ENCODE measurements around the gene LEMD2. TPM values are rescaled to one million over a fixed set of nuclear protein-coding genes. Genes with fewer than 3 reads are reported as not detected.
A peak's percentile ranks its signal among the peaks of the same experiment; 100 is the strongest.

LEMD2 gene
- total RNA-seq, 4 donors from 2014 or later, result 50.0 to 76.6 (median 64.6) TPM

DNA sequence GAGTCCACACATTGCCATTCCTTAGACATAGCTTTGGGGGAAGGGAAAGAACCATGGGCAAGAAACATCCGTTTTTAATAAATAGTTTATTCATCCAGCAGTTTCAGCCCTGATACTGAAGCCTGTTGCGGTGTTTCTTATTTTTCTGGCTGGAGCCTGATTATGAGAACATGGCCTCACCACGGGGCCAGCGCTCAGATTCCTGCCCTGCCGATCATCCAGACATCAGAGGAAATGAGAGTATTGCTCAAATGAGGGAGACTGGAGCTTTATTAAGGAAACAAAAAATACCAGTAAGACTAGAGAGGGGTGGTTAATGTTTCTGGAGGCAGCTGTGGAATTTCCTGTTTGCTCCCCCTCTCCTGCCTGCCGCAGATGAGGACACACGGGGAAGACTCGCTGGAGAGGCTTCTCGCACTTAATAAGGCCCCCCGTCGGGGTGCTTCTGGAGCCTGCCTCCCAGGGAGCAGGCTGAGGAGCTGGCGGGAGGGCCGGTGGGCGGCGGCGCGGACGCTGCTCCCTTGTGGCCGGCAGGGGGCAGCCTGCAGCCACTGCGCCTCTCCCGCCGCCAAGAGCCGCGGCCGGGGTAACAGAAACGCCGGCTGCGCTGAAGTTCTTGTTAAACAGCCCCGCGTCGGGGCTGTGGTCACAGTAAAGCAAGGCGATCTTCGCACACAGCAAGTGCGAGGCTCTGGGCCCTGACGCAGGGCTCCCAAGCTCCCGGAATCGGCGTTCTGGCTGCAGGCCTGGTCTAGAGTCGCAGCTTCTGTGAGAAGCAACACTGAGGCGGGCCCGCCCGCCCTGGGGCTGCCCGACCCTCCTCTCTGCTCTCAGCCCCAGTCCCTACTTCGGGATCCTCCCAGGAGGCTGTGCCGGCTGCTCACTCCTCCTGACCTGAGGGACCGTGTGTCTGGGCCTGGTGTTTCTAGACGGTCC, 17.5 kb downstream of the LEMD2 start:
- WGBS, 2 donors, result 9 to 16% methylated on average over 10 to 27 of the region's 47 CpGs
- H3K27me3 ChIP-seq, result no peaks in the 10 kb centered on the region
- peak; percentile 70 to 99 (median 96) for TF ChIP-seq CTCF (IDR thresholded peaks at IDR 0.05)
- TF ChIP-seq POLR2A (IDR thresholded peaks at IDR 0.05), result peak in 1 of 2 donors; percentile 15
- intact Hi-C loops (cut with DNase I), result loop anchor here (5.0 to 10.0 kb wide), 2 partner anchors 53 to 256 kb away; no protein-coding TSS in a partner anchor
- DNase-seq, result peak; percentile 88 to 91
- peaks cover 26 to 42% of the 10 kb centered on the region in 2 donors for H3K4me1 ChIP-seq
- peak overlapping the region; percentile 42 to 93 (median 81) for H3K27ac ChIP-seq
- peaks cover 30 to 38% of the 10 kb centered on the region in 2 donors for H3K36me3 ChIP-seq
- H3K9me3 ChIP-seq, result no peaks in the 10 kb centered on the region
- H3K4me3 ChIP-seq (replicated peaks in 1 of 3), result no peak overlapping the region

DNA sequence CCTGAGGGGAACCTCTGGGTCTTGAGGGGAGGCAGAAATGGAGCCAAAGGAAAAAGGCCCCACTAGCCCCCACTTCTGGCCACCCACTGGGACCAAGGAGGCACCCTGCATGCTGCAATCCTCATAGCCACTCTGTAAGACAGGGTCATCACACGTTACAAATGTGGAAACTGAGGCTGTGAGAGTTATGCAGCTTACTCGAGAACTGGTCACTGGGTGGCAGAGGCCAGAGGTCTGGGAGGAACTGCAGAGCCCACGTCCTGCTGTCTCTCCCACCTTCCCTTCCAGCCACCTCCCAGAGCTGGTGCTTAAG, 18.1 kb downstream of the LEMD2 start:
- intact Hi-C loops (cut with DNase I), result loop anchor here (5.0 to 10.0 kb wide), 2 partner anchors 54 to 257 kb away; no protein-coding TSS in a partner anchor
- no peak for DNase-seq
- TF ChIP-seq CTCF (IDR thresholded peaks at IDR 0.05) (no peak), POLR2A (IDR thresholded peaks at IDR 0.05) (no peak)
- 34 to 47% methylated on average over 3 of the region's 3 CpGs for WGBS, 2 donors
- H3K36me3 ChIP-seq, result peaks cover 24 to 32% of the 10 kb centered on the region in 2 donors
- peak overlapping the region; percentile 42 to 93 (median 81) for H3K27ac ChIP-seq
- H3K4me3 ChIP-seq (replicated peaks in 1 of 3), result no peak overlapping the region
- no peaks in the 10 kb centered on the region for H3K9me3 ChIP-seq
- H3K4me1 ChIP-seq, result peaks cover 26 to 42% of the 10 kb centered on the region in 2 donors
- no peaks in the 10 kb centered on the region for H3K27me3 ChIP-seq

DNA sequence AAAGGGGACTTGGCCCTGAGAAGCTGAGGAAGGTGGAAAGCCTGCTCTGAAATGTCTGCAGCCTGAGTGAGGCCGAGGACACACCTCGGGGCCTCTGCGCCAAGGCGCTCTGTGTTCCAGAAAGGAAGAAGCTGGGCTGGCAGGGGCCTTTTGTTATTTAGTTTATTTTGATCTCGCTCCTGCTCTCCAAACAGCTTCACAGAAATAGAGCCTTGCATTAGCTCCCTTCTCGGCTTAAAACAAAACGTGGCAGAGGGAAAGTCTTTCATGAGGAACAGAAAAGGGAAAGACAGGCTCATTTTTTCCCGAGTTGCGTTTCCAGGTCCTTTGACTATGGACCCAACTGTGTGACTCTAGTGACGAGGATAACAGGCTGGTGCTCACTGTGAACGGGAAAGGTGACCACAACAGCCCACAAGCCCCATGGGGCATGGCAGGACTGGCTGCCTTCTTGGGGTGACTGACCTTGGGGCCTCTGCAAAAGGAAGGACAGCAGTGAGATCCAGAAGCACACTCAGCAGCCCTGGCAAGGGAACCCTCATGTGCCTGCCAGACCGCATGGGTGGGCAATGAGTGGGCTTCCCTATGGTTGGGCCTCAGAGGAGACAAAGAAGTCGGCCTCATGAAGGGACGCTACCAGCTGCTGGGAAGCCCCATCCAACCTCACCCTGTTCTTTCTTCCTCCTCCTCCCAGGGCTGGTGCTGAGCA, 18.7 kb downstream of the LEMD2 start:
- TF ChIP-seq CTCF (IDR thresholded peaks at IDR 0.05) (no peak), POLR2A (IDR thresholded peaks at IDR 0.05) (no peak)
- peak; percentile 74 to 75 for DNase-seq
- 33% methylated on average over 14 of the region's 14 CpGs for WGBS, 2 donors
- Histone ChIP-seq H3K27ac (peak overlapping the region; percentile 42 to 93 (median 81)), H3K4me1 (peaks cover 26 to 42% of the 10 kb centered on the region in 2 donors), H3K36me3 (peaks cover 19 to 27% of the 10 kb centered on the region in 2 donors), H3K4me3 (replicated peaks in 1 of 3) (no peak overlapping the region), H3K9me3 (no peaks in the 10 kb centered on the region), H3K27me3 (no peaks in the 10 kb centered on the region)
- intact Hi-C loops (cut with DNase I), result loop anchor here (5.0 to 10.0 kb wide), 2 partner anchors 55 to 257 kb away; no protein-coding TSS in a partner anchor

DNA sequence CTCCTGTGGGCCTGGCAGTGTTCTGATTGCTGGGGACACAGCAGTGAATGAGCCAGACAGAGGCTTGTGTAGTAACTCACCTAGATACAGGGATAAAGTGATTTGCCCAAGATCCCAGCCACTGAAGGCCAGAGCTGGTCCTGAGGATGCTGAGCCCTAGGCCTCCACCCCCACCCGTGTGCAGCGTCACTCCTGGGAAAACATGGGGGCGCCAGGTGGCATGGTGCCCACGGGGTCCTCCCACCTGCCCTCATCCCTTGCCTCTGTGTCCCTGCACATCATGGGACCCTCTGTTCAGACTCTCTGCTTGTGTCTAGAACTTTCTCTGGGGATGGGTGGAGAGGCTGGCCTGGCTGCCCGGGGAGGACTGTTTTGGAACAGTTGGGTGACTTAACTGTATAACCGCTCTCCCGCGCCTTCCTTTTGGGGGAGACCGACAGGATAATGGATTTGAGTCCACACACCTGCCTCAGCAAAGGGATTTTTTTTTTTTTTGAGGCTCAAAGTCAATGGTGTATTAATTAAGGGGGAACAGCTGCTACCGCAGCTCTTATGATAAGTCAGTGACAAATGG, 19.6 kb downstream of the LEMD2 start:
- intact Hi-C loops (cut with DNase I), result loop anchor here (2.0 to 10.0 kb wide), 2 partner anchors 185 to 385 kb away; partner anchors contain the start of gene BAK1
- Histone ChIP-seq H3K36me3 (peaks cover 13 to 19% of the 10 kb centered on the region in 2 donors), H3K4me3 (replicated peaks in 1 of 3) (no peak overlapping the region), H3K9me3 (no peaks in the 10 kb centered on the region), H3K4me1 (peaks cover 26 to 42% of the 10 kb centered on the region in 2 donors), H3K27ac (peak overlapping the region; percentile 33 to 93 (median 81)), H3K27me3 (no peaks in the 10 kb centered on the region)
- TF ChIP-seq CTCF (IDR thresholded peaks at IDR 0.05), result no peak
- TF ChIP-seq POLR2A (IDR thresholded peaks at IDR 0.05), result no peak
- no peak for DNase-seq
- 86% methylated on average over 10 of the region's 10 CpGs for WGBS, 2 donors

All from thyroid gland (tissue), 4 donors.